ENCODE measurements around the gene SLC7A6. TPM values are rescaled to one million over a fixed set of nuclear protein-coding genes. Genes with fewer than 3 reads are reported as not detected.

Gene SLC7A6
- total RNA-seq, 1 experiment from 2014 or later = 6.5 TPM

GRCh38 chr16:68335175-68335574 lies 70.8 kb downstream of the SLC7A6 start:
- H3K27me3 ChIP-seq = no peaks in the 10 kb centered on the region
- no peak overlapping the region for H3K4me3 ChIP-seq
- no peak for DNase-seq
- no peaks in the 10 kb centered on the region for H3K36me3 ChIP-seq
- H3K9me3 ChIP-seq = no peaks in the 10 kb centered on the region

DNA sequence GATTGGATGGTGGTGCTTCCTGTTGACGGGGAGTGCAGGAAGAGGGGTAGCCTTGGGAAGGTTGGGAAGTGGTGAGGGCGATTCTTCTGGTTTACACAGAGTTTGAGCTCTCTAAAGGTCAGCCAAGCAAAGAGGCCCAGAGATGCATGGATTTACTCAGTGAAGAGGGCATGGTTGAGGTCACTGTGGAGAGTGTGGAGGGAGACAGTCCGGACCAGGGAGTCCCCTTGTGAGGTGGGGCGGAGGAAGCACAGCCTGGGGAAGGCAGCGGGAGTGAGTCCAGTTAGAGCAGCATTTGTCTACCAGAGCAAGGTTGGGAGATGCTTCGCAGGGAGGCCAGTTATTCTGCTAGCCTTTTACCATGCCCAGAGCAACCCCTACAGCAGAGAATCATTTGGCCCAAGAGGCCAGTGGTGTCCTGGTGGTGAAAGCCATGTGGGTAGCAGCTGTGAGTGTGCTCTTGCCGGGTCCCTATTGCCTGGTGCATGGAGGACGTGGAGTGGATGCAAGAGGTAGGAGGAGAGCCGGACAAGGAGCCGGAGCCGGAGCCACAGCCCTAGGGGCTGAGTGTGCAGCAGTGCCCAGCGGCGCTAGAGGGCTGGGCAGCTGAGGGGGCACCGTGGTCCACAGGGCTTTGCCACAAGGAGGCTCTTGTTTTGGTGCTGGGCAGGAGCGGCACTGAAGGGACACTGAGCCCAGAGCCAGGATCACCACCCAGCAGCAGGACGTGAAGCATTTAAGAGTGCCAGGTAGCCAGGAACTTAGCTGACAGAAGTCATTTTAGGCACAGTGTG lies 74.2 kb downstream of the SLC7A6 start:
- no peak for DNase-seq
- Histone ChIP-seq H3K27me3 (no peaks in the 10 kb centered on the region), H3K36me3 (no peaks in the 10 kb centered on the region; the same call in 1 of the 2 replicates), H3K4me3 (no peak overlapping the region), H3K9me3 (no peaks in the 10 kb centered on the region)

- no peaks in the 10 kb centered on the region; the same call in 1 of the 2 replicates for H3K36me3 ChIP-seq
- no peak for DNase-seq
- H3K9me3 ChIP-seq = no peaks in the 10 kb centered on the region
- no peak overlapping the region for H3K4me3 ChIP-seq
- no peaks in the 10 kb centered on the region for H3K27me3 ChIP-seq
Observed at GRCh38 chr16:68339214-68339613, 74.9 kb downstream of the SLC7A6 start.

- no peak for DNase-seq
- H3K36me3 ChIP-seq = peaks cover 2% of the 10 kb centered on the region
- H3K27me3 ChIP-seq = no peaks in the 10 kb centered on the region
- no peak overlapping the region for H3K4me3 ChIP-seq
- H3K9me3 ChIP-seq = no peaks in the 10 kb centered on the region
Observed at GRCh38 chr16:68342620-68343019, 78.3 kb downstream of the SLC7A6 start.

GRCh38 chr16:68343137-68343536 lies 78.8 kb downstream of the SLC7A6 start:
- DNase-seq = no peak
- H3K27me3 ChIP-seq = no peaks in the 10 kb centered on the region
- H3K4me3 ChIP-seq = no peak overlapping the region
- H3K9me3 ChIP-seq = no peaks in the 10 kb centered on the region
- peaks cover 2% of the 10 kb centered on the region for H3K36me3 ChIP-seq

- H3K4me3 ChIP-seq = no peak overlapping the region
- no peaks in the 10 kb centered on the region for H3K27me3 ChIP-seq
- H3K9me3 ChIP-seq = no peaks in the 10 kb centered on the region
- DNase-seq = no peak
- H3K36me3 ChIP-seq = peaks cover 2% of the 10 kb centered on the region
Observed at GRCh38 chr16:68344252-68344651, 79.9 kb downstream of the SLC7A6 start.

DNA sequence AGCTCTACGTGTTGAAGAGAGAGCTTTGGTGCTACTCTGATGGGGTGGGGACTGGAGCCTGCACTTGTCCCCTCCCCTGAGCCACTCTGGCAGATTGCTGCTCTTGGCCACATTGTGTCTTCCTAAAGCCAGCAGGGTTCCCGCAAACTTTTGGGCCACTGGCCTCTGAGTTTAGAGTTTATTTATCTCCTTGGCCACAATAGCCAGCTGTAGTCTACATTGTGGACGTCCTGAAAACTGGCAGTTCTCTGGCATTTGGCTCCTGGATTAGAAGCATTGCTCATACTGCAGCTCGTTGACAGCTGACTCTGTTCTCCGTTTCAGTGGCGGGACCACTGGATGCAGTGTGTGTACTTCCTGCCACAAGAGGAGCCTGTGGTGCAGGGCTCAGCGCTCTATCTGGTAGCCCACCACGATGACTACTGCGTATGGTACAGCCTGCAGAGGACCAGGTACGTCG lies 81.1 kb downstream of the SLC7A6 start:
- DNase-seq = no peak
- H3K27me3 ChIP-seq = no peaks in the 10 kb centered on the region
- no peaks in the 10 kb centered on the region for H3K9me3 ChIP-seq
- no peak overlapping the region for H3K4me3 ChIP-seq
- peaks cover 2% of the 10 kb centered on the region for H3K36me3 ChIP-seq

DNA sequence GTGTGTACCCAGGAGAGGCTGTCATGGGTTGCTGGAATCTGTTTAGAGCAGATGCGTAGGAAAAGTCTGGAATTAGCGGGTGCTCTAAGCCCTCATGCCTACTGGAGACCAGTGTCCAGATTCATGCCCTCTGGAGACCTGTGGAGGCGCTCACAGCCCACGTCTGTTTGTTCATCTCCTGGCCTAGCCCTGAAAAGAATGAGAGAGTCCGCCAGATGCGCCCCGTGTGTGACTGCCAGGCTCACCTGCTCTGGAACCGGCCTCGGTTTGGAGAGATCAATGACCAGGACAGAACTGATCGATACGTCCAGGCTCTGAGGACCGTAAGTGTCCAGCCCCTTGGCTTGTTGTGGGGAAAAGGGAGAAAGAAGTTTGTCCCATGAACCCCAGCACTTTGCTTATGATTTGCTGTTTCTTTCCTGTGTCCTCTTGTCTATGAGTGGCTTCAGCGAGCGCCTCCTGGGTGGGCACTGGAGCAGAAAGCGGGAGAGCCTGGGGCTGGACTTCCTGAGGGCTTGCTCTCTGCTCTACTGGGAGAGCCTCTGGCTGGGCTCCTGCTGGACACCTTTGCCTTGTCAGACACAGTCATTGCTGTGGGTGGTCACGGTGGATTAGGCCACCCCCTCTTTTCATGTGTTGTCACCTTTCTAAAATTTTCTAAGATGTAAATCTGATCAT lies 81.8 kb downstream of the SLC7A6 start:
- Histone ChIP-seq H3K4me3 (no peak overlapping the region), H3K36me3 (peaks cover 2% of the 10 kb centered on the region), H3K27me3 (no peaks in the 10 kb centered on the region), H3K9me3 (no peaks in the 10 kb centered on the region)
- no peak for DNase-seq

DNA sequence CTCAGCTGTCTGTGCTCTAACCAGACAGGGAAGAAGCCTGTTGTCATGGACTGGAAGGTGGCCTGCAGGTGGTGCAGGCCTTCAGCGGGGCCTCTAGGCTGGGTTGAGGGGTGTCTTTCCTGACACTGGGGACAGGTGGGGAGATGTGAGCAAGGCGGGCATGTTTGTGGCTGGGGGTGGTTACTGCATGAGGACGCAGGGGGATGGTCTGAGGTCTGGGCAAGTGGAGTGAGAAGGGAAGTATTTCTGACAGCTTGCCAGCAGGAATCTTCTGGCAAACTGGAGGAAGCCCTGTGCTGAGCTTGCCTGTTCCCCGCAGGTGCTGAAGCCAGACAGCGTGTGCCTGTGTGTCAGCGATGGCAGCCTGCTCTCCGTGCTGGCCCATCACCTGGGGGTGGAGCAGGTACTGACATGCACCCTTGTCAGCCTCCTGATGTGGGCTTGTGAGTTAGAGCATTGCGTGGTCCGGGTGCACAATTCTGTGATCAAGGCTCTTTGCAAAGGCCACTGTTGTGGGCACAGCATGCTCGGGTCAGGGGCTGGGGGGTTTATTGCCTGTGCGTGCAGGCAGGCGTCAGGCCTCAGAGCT lies 82.7 kb downstream of the SLC7A6 start:
- Histone ChIP-seq H3K27me3 (no peaks in the 10 kb centered on the region), H3K4me3 (no peak overlapping the region), H3K9me3 (no peaks in the 10 kb centered on the region), H3K36me3 (peaks cover 2% of the 10 kb centered on the region)
- DNase-seq = no peak

GRCh38 chr16:68347605-68348004 lies 83.3 kb downstream of the SLC7A6 start:
- Histone ChIP-seq H3K9me3 (no peaks in the 10 kb centered on the region), H3K36me3 (peaks cover 2% of the 10 kb centered on the region), H3K27me3 (no peaks in the 10 kb centered on the region), H3K4me3 (no peak overlapping the region)
- no peak for DNase-seq

DNA sequence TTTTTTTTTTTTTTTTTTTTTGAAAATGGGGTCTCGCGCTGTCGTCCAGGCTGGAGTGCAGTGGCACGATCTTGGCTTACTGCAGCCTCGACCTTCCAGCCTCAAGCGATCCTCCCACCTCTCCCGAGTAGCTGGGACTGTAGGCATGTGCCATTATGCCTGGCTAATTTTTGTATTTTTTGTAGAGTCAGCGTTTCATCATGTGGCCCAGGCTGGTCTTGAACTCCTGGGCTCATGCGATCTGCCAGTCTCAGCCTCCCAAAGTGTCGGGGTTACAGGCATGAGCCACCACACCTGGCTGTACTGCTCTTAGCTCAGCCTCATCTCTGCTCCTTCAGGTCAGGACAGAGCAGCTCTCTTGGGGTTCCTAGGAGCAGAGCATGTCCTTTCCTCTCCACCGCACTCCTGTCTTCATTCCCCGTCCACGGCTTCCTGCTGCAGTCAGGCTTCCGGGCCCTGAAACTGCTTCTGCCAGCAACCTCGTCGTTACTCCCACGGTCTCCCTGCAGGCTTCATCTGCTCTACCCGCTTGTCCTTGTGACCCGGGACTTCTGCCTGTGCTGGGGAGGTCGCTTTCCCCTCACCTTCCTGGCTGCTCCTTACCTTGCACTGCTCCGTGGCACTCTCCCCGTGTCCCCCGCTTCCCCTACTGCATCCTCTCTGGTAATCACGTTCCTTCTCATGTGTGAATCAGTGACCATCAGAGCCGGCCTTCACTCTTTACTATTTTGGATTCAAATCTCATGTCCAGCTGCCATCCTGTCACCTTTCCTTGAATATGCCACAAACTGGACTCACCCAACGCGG lies 84.5 kb downstream of the SLC7A6 start:
- H3K9me3 ChIP-seq = no peaks in the 10 kb centered on the region
- no peaks in the 10 kb centered on the region for H3K27me3 ChIP-seq
- H3K4me3 ChIP-seq = no peak overlapping the region
- DNase-seq = no peak
- H3K36me3 ChIP-seq = peaks cover 2% of the 10 kb centered on the region; the same call in 1 of the 2 replicates

- Histone ChIP-seq H3K4me3 (no peak overlapping the region), H3K9me3 (no peaks in the 10 kb centered on the region), H3K27me3 (no peaks in the 10 kb centered on the region), H3K36me3 (peaks cover 2% of the 10 kb centered on the region; the same call in 1 of the 2 replicates)
- DNase-seq = no peak
Observed at GRCh38 chr16:68349838-68350410, 85.6 kb downstream of the SLC7A6 start.

GRCh38 chr16:68350813-68351350 lies 86.6 kb downstream of the SLC7A6 start:
- DNase-seq = no peak
- 0 out of 2 replicates have a peak, but pooled peaks cover 2% of the 10 kb centered on the region for H3K36me3 ChIP-seq
- H3K9me3 ChIP-seq = no peaks in the 10 kb centered on the region
- H3K4me3 ChIP-seq = no peak overlapping the region
- H3K27me3 ChIP-seq = no peaks in the 10 kb centered on the region
